Measurements from ENCODE around the gene FKBP15. TPM values are rescaled to one million over a fixed set of nuclear protein-coding genes. Genes with fewer than 3 reads are reported as not detected.

The FKBP15 gene
- total and polyA plus RNA-seq, 2 of the 13 experiments (the other 11 are each of a cell fraction or from before 2014, with no cell fraction given): 12.3 to 18.6 TPM

DNA sequence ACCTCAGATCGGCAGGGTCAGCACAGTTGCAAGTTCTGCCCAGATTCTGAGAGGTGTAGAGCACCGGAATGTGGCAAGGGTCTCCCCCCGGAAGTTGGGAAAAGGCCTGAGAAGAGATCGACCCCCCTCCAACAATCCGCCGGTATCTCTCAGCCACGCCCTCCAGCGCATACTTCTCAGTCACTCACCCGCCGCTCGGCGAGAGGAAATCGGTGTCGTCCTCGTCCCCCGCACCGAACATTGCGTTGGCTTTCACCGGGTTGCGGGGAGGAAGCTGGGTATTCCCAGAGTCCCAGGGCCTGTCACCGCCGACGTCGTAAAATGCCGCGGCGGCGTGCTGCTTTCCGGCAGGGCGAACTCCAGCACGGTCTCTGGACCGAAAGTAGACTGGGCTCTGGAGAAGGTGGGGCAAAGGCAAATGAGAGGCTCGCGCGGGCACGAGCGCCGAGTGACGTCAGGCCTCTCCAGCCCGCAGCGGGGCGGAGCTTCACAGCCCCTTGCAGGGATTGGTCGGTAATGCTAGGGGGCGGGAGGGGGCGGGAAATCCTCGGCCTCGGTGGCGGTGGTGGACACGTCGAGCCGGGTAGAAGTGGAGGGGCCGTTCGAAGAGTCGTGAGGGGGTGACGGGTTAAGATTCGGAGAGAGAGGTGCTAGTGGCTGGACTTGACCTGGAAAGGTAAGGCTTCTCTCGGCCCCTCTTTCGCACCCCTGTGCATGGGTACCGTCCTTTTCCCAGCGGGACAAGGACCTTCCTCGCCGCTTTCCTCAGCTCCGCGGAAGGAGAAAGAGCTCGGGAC is at the start of gene FKBP15, which contains the start of gene SLC31A1 (continued):
- peak; percentile 90 for TF ChIP-seq ELF1 (CRISPR knock-in tag; IDR thresholded peaks at IDR 0.05)
- TF ChIP-seq SIX4 (CRISPR knock-in tag; IDR thresholded peaks at IDR 0.05): 0 out of 2 replicates have a peak, but pooled peaks have one; percentile 23
- TF ChIP-seq ZFP90 (CRISPR knock-in tag; IDR thresholded peaks at IDR 0.05; ENCODE audit: borderline replicate concordance): peak; percentile 47; the same call in 1 of the 2 replicates
- TF ChIP-seq MLLT10 (CRISPR knock-in tag; IDR thresholded peaks at IDR 0.05): no peak
- TF ChIP-seq, protein P1, sequence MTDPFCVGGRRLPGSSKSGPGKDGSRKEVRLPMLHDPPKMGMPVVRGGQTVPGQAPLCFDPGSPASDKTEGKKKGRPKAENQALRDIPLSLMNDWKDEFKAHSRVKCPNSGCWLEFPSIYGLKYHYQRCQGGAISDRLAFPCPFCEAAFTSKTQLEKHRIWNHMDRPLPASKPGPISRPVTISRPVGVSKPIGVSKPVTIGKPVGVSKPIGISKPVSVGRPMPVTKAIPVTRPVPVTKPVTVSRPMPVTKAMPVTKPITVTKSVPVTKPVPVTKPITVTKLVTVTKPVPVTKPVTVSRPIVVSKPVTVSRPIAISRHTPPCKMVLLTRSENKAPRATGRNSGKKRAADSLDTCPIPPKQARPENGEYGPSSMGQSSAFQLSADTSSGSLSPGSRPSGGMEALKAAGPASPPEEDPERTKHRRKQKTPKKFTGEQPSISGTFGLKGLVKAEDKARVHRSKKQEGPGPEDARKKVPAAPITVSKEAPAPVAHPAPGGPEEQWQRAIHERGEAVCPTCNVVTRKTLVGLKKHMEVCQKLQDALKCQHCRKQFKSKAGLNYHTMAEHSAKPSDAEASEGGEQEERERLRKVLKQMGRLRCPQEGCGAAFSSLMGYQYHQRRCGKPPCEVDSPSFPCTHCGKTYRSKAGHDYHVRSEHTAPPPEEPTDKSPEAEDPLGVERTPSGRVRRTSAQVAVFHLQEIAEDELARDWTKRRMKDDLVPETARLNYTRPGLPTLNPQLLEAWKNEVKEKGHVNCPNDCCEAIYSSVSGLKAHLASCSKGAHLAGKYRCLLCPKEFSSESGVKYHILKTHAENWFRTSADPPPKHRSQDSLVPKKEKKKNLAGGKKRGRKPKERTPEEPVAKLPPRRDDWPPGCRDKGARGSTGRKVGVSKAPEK (CRISPR knock-in tag; IDR thresholded peaks at IDR 0.05; ENCODE audit: borderline replicate concordance): no peak
- peak; percentile 87 for TF ChIP-seq ZNF143 (CRISPR knock-in tag; IDR thresholded peaks at IDR 0.05)
- peak; percentile 3; the same call in 1 of the 2 replicates for TF ChIP-seq ZNF296 (CRISPR knock-in tag; conservative IDR thresholded peaks at IDR 0.05)
- TF ChIP-seq HNF4G (IDR thresholded peaks at IDR 0.05; ENCODE audit: borderline replicate concordance, low read depth, low read length): peak; percentile 68; the same call in 1 of the 2 replicates
- TF ChIP-seq HNF4G (CRISPR knock-in tag; IDR thresholded peaks at IDR 0.05; ENCODE audit: borderline replicate concordance, low read depth): no peak; the same call in 1 of the 2 replicates
- TF ChIP-seq, protein P2, sequence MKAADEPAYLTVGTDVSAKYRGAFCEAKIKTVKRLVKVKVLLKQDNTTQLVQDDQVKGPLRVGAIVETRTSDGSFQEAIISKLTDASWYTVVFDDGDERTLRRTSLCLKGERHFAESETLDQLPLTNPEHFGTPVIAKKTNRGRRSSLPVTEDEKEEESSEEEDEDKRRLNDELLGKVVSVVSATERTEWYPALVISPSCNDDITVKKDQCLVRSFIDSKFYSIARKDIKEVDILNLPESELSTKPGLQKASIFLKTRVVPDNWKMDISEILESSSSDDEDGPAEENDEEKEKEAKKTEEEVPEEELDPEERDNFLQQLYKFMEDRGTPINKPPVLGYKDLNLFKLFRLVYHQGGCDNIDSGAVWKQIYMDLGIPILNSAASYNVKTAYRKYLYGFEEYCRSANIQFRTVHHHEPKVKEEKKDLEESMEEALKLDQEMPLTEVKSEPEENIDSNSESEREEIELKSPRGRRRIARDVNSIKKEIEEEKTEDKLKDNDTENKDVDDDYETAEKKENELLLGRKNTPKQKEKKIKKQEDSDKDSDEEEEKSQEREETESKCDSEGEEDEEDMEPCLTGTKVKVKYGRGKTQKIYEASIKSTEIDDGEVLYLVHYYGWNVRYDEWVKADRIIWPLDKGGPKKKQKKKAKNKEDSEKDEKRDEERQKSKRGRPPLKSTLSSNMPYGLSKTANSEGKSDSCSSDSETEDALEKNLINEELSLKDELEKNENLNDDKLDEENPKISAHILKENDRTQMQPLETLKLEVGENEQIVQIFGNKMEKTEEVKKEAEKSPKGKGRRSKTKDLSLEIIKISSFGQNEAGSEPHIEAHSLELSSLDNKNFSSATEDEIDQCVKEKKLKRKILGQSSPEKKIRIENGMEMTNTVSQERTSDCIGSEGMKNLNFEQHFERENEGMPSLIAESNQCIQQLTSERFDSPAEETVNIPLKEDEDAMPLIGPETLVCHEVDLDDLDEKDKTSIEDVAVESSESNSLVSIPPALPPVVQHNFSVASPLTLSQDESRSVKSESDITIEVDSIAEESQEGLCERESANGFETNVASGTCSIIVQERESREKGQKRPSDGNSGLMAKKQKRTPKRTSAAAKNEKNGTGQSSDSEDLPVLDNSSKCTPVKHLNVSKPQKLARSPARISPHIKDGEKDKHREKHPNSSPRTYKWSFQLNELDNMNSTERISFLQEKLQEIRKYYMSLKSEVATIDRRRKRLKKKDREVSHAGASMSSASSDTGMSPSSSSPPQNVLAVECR (CRISPR knock-in tag; IDR thresholded peaks at IDR 0.05; ENCODE audit: borderline replicate concordance): peak; percentile 97
- TF ChIP-seq ZBTB20 (CRISPR knock-in tag; IDR thresholded peaks at IDR 0.05; ENCODE audit: borderline replicate concordance, low read depth): peak; percentile 55
- TF ChIP-seq, protein P3, sequence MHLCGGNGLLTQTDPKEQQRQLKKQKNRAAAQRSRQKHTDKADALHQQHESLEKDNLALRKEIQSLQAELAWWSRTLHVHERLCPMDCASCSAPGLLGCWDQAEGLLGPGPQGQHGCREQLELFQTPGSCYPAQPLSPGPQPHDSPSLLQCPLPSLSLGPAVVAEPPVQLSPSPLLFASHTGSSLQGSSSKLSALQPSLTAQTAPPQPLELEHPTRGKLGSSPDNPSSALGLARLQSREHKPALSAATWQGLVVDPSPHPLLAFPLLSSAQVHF (CRISPR knock-in tag; IDR thresholded peaks at IDR 0.05): no peak
- TF ChIP-seq MXD4 (CRISPR knock-in tag; IDR thresholded peaks at IDR 0.05): peak; percentile 51; the same call in 1 of the 2 replicates
- 0 out of 2 replicates have a peak, but pooled peaks have one; percentile 35 for TF ChIP-seq PCBP1 (IDR thresholded peaks at IDR 0.05; ENCODE audit: borderline replicate concordance, low read depth, low read length)
- TF ChIP-seq ZNF431 (CRISPR knock-in tag; IDR thresholded peaks at IDR 0.05; ENCODE audit: borderline replicate concordance, low read depth): no peak; the same call in 1 of the 2 replicates
- TF ChIP-seq, protein P4, sequence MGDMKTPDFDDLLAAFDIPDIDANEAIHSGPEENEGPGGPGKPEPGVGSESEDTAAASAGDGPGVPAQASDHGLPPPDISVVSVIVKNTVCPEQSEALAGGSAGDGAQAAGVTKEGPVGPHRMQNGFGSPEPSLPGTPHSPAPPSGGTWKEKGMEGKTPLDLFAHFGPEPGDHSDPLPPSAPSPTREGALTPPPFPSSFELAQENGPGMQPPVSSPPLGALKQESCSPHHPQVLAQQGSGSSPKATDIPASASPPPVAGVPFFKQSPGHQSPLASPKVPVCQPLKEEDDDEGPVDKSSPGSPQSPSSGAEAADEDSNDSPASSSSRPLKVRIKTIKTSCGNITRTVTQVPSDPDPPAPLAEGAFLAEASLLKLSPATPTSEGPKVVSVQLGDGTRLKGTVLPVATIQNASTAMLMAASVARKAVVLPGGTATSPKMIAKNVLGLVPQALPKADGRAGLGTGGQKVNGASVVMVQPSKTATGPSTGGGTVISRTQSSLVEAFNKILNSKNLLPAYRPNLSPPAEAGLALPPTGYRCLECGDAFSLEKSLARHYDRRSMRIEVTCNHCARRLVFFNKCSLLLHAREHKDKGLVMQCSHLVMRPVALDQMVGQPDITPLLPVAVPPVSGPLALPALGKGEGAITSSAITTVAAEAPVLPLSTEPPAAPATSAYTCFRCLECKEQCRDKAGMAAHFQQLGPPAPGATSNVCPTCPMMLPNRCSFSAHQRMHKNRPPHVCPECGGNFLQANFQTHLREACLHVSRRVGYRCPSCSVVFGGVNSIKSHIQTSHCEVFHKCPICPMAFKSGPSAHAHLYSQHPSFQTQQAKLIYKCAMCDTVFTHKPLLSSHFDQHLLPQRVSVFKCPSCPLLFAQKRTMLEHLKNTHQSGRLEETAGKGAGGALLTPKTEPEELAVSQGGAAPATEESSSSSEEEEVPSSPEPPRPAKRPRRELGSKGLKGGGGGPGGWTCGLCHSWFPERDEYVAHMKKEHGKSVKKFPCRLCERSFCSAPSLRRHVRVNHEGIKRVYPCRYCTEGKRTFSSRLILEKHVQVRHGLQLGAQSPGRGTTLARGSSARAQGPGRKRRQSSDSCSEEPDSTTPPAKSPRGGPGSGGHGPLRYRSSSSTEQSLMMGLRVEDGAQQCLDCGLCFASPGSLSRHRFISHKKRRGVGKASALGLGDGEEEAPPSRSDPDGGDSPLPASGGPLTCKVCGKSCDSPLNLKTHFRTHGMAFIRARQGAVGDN (CRISPR knock-in tag; IDR thresholded peaks at IDR 0.05): peak; percentile 89

Data from HepG2 (cell line).